Anterior cingulate cortex (tissue), 58 donors: ENCODE measurements around the gene AAMP.

Experiments
- DNase-seq, 58 donors: peaks; one replicate each; lab custom pipeline; 2025; lab: John Stamatoyannopoulos, UW

Gene AAMP

DNA sequence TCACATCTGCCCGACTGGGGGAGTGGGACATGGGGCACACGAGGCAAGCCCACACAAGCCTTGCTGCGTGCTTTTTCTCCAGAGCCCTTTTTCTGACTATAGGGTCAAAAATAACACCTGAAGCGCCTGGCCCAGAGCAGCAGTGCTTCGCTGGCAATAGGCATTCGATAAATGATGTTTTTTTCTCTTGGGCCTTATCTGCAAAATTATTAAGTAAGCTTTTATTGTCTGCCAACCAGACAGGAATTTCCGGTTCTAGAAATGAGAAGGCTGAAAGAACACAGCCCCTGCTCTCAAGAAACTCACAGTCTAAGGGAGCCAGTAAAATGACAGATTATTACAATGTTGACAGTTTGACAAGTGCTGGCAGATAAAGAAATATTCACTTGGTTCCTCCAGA lies 25.1 kb upstream of the AAMP start:
- DNase-seq = no peak

- no peak for DNase-seq
Observed at GRCh38 chr2:218294430-218295022, 24.6 kb upstream of the AAMP start.

GRCh38 chr2:218293715-218294429 lies 23.9 kb upstream of the AAMP start:
- DNase-seq = no peak

GRCh38 chr2:218292048-218293014 lies 22.4 kb upstream of the AAMP start, which contains the start of gene TMBIM1:
Gene TMBIM1, minus strand, starts transcription at chr2:218292503. Its CDS starts 10,362 bp downstream, at chr2:218282141.
- peak in 43 of 58 donors; percentile 13 to 78 (median 59) for DNase-seq

- peak in 8 of 58 donors; percentile 18 to 68 (median 54) for DNase-seq
Observed at GRCh38 chr2:218291318-218292047, 21.5 kb upstream of the AAMP start.

- no peak for DNase-seq
Observed at GRCh38 chr2:218290316-218291261, 20.7 kb upstream of the AAMP start.

DNA sequence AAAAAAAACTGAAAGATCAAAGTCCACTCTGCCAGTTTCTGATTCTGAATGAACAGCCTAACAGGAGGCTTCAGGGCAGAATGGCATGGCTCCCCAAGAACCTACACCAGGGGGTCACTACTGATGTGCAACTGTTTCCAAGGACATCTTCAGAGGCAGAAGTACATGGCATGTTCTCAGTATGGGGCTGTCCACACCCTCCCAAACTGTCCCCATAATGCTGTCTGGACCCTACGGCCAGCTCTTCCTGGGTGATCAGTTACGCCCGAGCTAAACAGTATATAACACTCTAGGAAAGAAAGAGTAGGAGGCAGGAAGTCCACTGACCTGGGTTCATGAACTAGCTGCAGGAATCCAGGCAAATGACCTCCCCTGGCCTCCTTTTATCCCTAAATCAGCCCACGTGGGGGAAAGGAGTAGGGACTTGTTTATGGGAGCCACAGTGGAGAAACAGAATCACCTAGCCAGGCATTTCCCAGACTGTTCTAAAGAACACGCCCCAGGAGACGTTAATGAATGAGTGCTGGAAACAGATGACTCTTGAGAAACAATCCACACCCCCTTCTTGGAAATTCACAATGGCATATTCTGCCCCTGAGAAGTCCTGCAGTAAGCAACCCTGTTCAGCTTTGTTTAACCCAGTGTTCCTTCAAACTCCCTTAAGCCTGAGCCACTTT lies 19.8 kb upstream of the AAMP start:
- DNase-seq = peak in 3 of 58 donors; percentile 59 to 62 (median 60)

DNA sequence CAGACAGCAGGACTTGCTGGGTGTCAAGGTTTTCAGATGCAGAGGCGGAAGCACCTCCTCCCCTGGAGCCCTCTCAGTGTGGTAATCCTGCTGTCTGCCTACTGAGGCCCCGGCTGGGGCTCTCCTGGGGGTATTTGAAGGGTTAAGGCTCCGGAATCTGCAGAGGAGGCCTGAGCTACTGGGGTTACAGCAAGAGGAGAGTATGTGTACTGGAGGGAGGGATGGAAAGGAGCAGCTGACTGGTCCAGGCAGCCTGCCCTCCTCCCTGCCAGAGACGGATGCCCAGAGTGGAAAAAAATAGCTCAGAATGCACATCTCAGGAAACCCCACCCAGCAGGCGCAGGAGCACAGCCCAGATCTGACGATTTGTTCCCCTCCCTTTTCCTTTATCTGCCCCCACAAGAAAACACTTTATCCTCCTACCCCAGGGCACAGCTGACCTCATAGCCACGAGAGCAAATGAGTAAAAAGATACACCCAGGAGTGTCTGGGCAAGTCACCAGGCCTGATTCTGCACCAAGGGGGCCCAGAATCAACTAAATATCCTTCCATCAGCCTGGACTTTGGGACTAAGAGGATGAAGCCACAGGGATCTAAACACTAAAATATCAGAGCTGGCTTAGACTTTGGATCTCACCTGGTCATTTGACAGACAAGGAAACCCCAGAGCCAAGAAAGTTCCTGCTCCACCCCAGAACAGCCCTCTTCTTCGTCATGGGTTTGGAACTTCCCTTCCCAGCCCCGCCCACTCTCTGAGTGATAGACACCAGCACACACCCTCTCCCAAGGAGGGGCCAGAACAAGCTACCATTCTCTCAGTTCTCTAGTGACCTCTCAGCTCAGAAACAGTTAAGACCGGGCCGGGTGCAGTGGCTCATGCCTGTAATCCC lies 16.9 kb upstream of the AAMP start:
- peak; percentile 28 to 93 (median 83) for DNase-seq

- peak in 48 of 58 donors; percentile 18 to 76 (median 46) for DNase-seq
Observed at GRCh38 chr2:218285604-218286003, 15.7 kb upstream of the AAMP start.

DNA sequence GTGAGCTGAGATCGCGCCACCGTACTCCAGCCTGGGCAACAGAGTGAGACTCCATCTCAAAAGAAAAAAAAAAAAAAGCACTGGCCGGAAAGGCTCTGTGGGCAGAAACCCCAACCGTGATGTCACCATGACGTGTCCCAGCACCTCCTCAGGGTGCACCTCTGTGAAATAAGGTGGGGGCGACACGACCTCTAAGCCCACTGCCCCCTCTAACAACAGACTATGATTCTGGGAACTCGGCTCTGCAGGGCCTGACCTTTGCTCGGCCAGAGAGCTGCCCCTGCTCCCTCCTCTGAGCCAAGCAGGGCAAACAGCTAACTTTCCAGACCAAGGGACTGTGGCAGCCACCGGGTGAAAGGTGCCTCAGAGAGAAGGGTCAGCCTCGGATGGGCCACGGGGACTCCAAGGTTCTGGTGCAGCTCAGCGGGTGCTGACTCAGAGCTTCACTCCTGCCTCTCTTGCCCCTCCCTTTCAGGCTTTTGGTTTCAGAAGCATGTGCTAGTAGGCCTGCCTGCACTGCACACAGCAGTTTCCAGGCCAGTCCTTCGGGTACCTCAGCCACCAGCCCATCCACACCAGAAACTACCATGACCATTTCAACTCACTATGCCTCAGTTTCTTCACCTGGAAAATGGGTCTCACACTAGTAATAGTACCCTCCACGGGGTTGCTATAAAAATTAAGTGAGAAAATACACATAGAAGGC lies 14.3 kb upstream of the AAMP start:
- DNase-seq = peak in 2 of 58 donors; percentile 18 to 36

- DNase-seq = peak in 53 of 58 donors; percentile 28 to 77 (median 53)
Observed at GRCh38 chr2:218282173-218282991, 12.4 kb upstream of the AAMP start.

DNA sequence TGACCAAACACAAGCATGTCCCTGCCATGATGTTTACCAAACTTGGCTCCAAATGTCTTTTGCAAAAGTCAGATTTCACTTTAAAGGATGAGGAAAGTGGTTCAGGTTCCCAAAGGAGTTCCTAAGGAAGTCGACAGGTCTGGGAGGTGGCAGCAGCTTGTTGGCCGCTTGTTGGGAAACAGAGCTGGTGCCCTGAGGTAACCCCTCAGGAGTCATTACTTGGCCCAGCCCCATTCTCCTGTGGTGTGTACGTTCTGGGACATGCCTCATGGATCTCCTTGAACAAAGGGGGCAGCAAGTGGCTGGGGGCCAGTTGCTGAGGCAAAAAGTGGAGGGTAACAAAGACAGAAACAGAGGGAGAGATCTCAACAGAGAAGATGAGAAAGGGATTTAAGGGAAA lies 11.5 kb upstream of the AAMP start:
- no peak for DNase-seq

- no peak for DNase-seq
Observed at GRCh38 chr2:218280260-218280870, 10.4 kb upstream of the AAMP start.

GRCh38 chr2:218278531-218279360 lies 8.8 kb upstream of the AAMP start:
- DNase-seq = no peak
